Measurements from ENCODE around the gene CYSLTR2.

Gene CYSLTR2

GRCh38 chr13:48712141-48712540 lies 58.4 kb downstream of the CYSLTR2 start:
- TF ChIP-seq CTCF (conservative IDR thresholded peaks at IDR 0.05; ENCODE audit: control insufficient read depth, insufficient read depth, low read depth, low read length): no peak
- DNase-seq (ENCODE audit: low read depth): no peak
- no peak overlapping the region for H3K4me3 ChIP-seq (ENCODE audit: control insufficient read depth, low read depth, low read length)

- DNase-seq (ENCODE audit: low read depth): peak; percentile 8
These were observed 62.2 kb downstream of the CYSLTR2 start for GRCh38 chr13:48715977-48716376.

GRCh38 chr13:48720621-48721020 lies 66.9 kb downstream of the CYSLTR2 start:
- H3K4me3 ChIP-seq (ENCODE audit: control insufficient read depth, low read depth, low read length): no peak overlapping the region
- no peak for TF ChIP-seq CTCF (conservative IDR thresholded peaks at IDR 0.05; ENCODE audit: control insufficient read depth, insufficient read depth, low read depth, low read length)
- peak; percentile 5 for DNase-seq (ENCODE audit: low read depth)

More at GRCh38 chr13:48715977-48716376, 62.2 kb downstream of the CYSLTR2 start:
- no peak overlapping the region for H3K4me3 ChIP-seq (ENCODE audit: control insufficient read depth, low read depth, low read length)
- no peak for TF ChIP-seq CTCF (conservative IDR thresholded peaks at IDR 0.05; ENCODE audit: control insufficient read depth, insufficient read depth, low read depth, low read length)

GRCh38 chr13:48723168-48723567 lies 69.4 kb downstream of the CYSLTR2 start:
- no peak overlapping the region for H3K4me3 ChIP-seq (ENCODE audit: control insufficient read depth, low read depth, low read length)
- no peak for TF ChIP-seq CTCF (conservative IDR thresholded peaks at IDR 0.05; ENCODE audit: control insufficient read depth, insufficient read depth, low read depth, low read length)
- peak; percentile 4 for DNase-seq (ENCODE audit: low read depth)

GRCh38 chr13:48725271-48725670 lies 71.5 kb downstream of the CYSLTR2 start:
- no peak overlapping the region for H3K4me3 ChIP-seq (ENCODE audit: control insufficient read depth, low read depth, low read length)
- no peak for TF ChIP-seq CTCF (conservative IDR thresholded peaks at IDR 0.05; ENCODE audit: control insufficient read depth, insufficient read depth, low read depth, low read length)
- DNase-seq (ENCODE audit: low read depth): no peak

GRCh38 chr13:48726711-48727110 lies 73.0 kb downstream of the CYSLTR2 start:
- H3K4me3 ChIP-seq (ENCODE audit: control insufficient read depth, low read depth, low read length): no peak overlapping the region
- no peak for TF ChIP-seq CTCF (conservative IDR thresholded peaks at IDR 0.05; ENCODE audit: control insufficient read depth, insufficient read depth, low read depth, low read length)
- peak; percentile 5 for DNase-seq (ENCODE audit: low read depth)
